Activated T-helper 1 cell treated with anti-CD3 and anti-CD28 coated beads, Interleukin-2, amount 50 U/mL, for 16 hours (primary cell): ENCODE measurements around the gene ZNF627.
A peak's percentile ranks its signal among the peaks of the same experiment; 100 is the strongest.
"Not testable (repeated sequence)": the region's sequence is repeated elsewhere in the genome, so short reads cannot be mapped to it uniquely, and the experiment has no call there.

Experiments used
- DNase-seq, 2 donors: peaks; one replicate each; pipeline ENCODE4 v3.0.0-alpha.2; 2020; ENCODE audit warnings: low read depth in 1 of 2, low spot score in 1 of 2

The ZNF627 gene

GRCh38 chr19:11597202-11598102, at the start of gene ZNF627:
ZNF627 (plus strand) TSS chr19:11597483; CDS start chr19:11597628, 145 bp downstream.
- peak; percentile 94 for DNase-seq

GRCh38 chr19:11547929-11548700, 49.2 kb upstream of the ZNF627 start:
- DNase-seq, result no peak

GRCh38 chr19:11549386-11549953, 47.8 kb upstream of the ZNF627 start:
- DNase-seq, result no peak

GRCh38 chr19:11550265-11550664, 47.0 kb upstream of the ZNF627 start:
- DNase-seq, result no peak

- DNase-seq, result no peak
These were observed 45.6 kb upstream of the ZNF627 start for GRCh38 chr19:11551603-11552235.

- DNase-seq, result no peak
These were observed 44.5 kb upstream of the ZNF627 start for GRCh38 chr19:11552666-11553372.

- DNase-seq, result no peak
These were observed 43.1 kb upstream of the ZNF627 start for GRCh38 chr19:11554160-11554559.

GRCh38 chr19:11555246-11555645, 42.0 kb upstream of the ZNF627 start:
- no peak for DNase-seq

- DNase-seq, result no peak
These were observed 40.5 kb upstream of the ZNF627 start for GRCh38 chr19:11556634-11557420.

- peak; percentile 89 to 95 for DNase-seq
These were observed 38.1 kb upstream of the ZNF627 start, which contains the start of gene ELOF1 for GRCh38 chr19:11558881-11559828. ELOF1 (minus strand) TSS chr19:11559230; CDS start chr19:11554347, 4,883 bp downstream.

GRCh38 chr19:11560404-11561051, 36.8 kb upstream of the ZNF627 start:
- peak in 1 of 2 donors; percentile 24 for DNase-seq

GRCh38 chr19:11563532-11563931, 33.8 kb upstream of the ZNF627 start:
- no peak for DNase-seq

GRCh38 chr19:11564082-11564807, 33.0 kb upstream of the ZNF627 start:
- not testable (repeated sequence) for DNase-seq

- DNase-seq, result not testable (repeated sequence)
These were observed 31.7 kb upstream of the ZNF627 start for GRCh38 chr19:11565649-11565980.

- DNase-seq, result no peak
These were observed 31.1 kb upstream of the ZNF627 start for GRCh38 chr19:11566164-11566563.

- no peak for DNase-seq
These were observed 27.2 kb upstream of the ZNF627 start for GRCh38 chr19:11570039-11570462.

GRCh38 chr19:11573354-11573753, 23.9 kb upstream of the ZNF627 start:
- DNase-seq, result not testable (repeated sequence)
